GM19438 (cell line): ENCODE results near the gene MACROD1.

Experiments
- ATAC-seq: cut with Tn5 transposase; IDR thresholded peaks from one replicate; pipeline ENCODE4 v1.9.1; 2021; ENCODE audit warnings: low read depth; ENCODE audit not compliant: unreplicated experiment

Gene MACROD1

DNA sequence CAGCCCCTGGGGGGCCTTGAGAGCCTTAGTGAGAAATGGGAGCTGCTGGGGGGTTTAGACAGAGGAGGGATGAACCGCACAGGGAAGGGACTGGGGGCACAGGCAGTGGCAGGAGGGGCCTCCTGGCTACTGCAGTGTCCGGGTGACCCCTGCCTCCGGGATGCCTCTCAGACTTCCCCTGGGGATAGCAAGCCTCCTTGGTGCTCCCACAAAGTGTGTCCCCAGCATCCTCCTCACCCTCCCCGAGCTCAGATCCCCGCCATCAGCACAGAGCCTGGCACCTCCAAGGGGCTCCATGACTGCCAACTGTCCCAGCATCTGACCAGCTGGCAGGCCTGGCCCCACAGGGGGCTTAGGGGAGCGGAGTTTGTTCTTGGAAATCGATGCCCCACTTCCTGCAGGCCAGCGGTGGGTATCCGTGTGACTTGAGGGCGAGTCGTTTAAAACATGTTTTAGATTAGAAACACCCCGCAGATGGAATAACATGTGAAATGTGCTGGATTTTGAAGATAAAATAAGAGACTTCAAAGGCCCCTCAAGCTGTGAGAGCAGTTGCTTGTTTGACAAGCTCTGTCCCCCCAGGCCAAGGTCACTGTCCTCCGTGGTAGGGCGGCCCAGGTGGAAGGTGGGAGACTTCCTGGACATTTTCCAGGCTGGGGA lies 143.7 kb downstream of the MACROD1 start:
- ATAC-seq, result no peak

DNA sequence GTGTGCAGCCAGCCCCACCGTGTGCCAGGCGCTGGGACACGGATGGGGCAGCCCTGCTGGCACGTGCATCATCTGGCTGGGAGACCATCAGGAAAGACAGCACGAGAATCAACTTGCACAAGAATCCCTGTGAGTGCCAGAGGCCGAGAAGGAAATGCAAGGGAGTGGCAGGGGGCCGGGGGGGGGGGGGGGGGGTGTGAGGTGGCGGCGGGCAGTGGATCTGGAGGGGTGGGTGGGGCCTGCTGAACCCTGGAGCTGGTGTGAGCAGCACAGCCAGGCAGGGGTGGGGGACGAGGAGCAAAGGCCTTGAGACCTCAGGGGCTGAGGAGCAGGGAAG lies 144.2 kb downstream of the MACROD1 start:
- ATAC-seq, result no peak

- ATAC-seq, result no peak
Observed at GRCh38 chr11:64020976-64021756, 144.7 kb downstream of the MACROD1 start.

DNA sequence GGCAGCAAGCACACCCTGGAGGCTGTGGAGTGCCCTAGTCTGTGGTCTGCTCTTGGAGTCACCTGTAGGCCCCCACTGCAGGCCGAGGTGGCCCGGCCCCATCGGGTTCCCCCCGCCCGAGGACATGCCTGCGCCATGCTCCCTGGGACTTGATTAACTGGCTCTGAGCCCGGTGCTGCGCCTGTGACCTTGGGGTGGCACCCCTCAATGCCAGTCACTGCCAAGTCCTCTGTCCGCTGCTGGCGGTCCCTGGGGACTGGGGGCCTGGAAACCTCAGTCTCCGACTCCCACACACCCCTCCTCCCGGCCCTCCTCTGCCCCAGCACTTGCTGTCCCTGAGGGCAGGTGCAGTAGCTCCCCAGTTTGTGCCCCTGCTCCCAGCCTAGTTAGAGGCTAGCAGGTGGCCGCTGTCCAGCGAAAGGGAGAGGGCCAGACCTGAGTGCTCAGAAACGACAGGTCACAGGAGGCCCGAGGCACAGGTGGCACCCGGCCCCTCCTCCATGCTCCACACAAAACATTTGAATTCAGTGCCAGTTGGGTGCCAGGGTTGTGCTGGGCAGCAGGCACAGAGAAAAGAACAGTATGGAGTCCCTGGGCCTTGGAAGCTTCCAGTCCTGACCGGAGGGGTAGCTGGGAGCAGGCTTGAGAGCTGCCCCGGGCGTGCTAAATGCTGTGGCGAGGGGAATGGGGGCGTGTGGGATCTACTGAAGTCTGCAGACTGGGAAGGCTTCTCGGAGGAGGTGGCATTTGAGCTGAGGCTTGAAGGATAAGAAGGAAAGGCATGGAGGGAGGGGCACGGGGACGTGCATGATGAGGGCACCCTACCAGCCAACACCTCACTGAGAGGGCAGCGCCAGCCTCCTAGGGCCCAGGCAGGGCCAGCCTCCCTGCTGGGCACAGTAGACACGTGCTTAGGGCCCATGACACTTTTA lies 146.5 kb downstream of the MACROD1 start:
- ATAC-seq, result no peak

DNA sequence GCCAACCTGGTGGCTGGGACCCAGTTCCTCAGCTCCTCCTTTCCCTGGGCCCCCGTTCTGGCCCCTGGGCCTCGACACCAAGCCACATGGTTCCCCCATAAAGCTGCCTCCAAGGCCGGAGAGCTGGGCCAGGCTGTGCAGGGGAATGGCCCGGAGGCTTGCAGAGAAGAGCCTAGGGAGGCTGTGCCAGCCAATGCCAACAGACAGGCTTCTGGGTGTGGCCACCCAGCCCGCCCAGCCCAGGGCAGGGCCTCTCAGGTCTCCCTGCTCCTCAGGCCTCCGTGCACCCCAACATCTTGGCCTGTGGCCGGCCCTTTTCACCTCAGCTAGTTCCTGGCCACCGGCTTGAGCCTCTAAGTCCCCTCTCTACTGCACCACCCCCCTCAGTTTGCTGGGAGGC lies 147.6 kb downstream of the MACROD1 start:
- no peak for ATAC-seq

- no peak for ATAC-seq
Observed at GRCh38 chr11:64017945-64018224, 148.0 kb downstream of the MACROD1 start.

- no peak for ATAC-seq
Observed at GRCh38 chr11:64015935-64016845, 149.7 kb downstream of the MACROD1 start.

DNA sequence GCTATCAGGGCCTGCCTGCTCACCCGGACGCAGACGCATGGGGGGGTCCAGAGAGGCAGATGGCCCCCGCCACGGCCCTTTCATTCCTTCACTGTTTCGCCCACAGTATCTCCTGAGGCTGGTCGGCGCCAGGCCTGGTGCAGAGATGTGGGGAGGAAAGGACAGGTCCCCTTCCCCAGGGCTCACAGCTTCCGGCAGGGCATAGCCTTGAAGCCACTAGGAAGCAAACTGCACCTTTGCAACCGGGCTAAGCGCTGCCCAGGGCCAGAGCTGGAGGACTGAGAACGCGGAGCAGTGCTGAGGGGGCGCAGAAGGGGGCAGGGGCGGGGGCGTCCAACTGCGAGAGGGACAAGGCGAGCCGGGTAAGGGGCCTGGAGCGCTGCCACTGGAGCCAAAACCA lies 150.4 kb downstream of the MACROD1 start:
- ATAC-seq, result no peak

GRCh38 chr11:64014356-64014755 lies 151.6 kb downstream of the MACROD1 start:
- no peak for ATAC-seq

- no peak for ATAC-seq
Observed at GRCh38 chr11:64013141-64013896, 152.6 kb downstream of the MACROD1 start.

- no peak for ATAC-seq
Observed at GRCh38 chr11:64011371-64011770, 154.5 kb downstream of the MACROD1 start.

- ATAC-seq, result no peak
Observed at GRCh38 chr11:64010783-64011182, 155.1 kb downstream of the MACROD1 start.

- ATAC-seq, result no peak
Observed at GRCh38 chr11:64009710-64010109, 156.2 kb downstream of the MACROD1 start.

- no peak for ATAC-seq
Observed at GRCh38 chr11:64008914-64009633, 156.8 kb downstream of the MACROD1 start.

DNA sequence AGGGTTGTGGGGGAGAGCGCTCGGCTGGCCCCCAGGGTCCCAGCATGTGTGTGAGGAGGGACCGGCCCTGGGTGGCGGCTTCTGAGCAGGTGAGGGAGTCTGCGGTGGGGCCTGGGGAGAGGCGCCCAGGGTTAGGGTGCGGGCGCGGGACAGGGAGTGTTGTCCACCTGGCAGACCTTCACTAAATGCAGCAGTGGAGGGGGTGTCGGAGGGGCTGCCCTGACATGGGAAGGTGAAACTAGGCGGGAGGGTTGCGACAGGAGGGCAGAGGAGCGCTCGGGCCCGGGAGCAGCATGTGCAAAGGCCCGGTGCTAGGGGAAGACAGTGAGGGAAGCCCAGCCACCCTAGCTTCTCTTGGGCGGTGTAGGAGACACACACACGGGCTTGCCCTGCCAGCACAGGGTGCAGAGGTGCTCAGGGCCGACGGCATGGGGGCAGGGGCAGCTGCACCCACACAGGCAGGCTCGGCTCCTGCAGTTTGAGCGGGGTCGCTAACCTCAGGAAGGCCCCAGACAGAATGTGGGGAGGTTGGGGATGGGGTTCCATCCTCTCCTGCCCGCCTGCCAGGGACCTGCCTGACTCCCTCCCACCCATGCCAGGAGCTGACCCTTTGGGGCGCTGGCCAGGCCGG lies 157.5 kb downstream of the MACROD1 start:
- ATAC-seq, result no peak

GRCh38 chr11:64007629-64008282 lies 158.2 kb downstream of the MACROD1 start:
- ATAC-seq, result no peak

- ATAC-seq, result no peak
Observed at GRCh38 chr11:64007160-64007628, 158.7 kb downstream of the MACROD1 start.

- ATAC-seq, result no peak
Observed at GRCh38 chr11:64006398-64006797, 159.5 kb downstream of the MACROD1 start.
